GM06990 (cell line): ENCODE measurements around the gene MYRFL.
"Not testable (repeated sequence)": the region's sequence is repeated elsewhere in the genome, so short reads cannot be mapped to it uniquely, and the experiment has no call there.

ENCODE experiments used
- DNase-seq: peaks from one replicate; pipeline ENCODE4 v3.0.0-alpha.2; 2011; ENCODE audit not compliant: insufficient read length; ENCODE audit errors: extremely low read depth
- H3K27me3 ChIP-seq: replicated peaks from 2 replicates; pipeline ENCODE4 v1.6.0; 2011; ENCODE audit warnings: low read length; ENCODE audit not compliant: control insufficient read depth, insufficient read depth
- H3K36me3 ChIP-seq: 2 replicates; pipeline ENCODE4 v1.5.1; 2011; ENCODE audit warnings: low read length; ENCODE audit not compliant: control insufficient read depth, insufficient read depth
- H3K4me3 ChIP-seq: replicated peaks from 2 replicates; pipeline ENCODE4 v1.5.1; 2011; ENCODE audit warnings: low read depth, mild to moderate bottlenecking, control low read depth, low read length
- CTCF ChIP-seq: IDR thresholded peaks from 2 replicates; pipeline ENCODE4 v1.5.1; 2011; ENCODE audit warnings: low read length, control low read depth, mild to moderate bottlenecking, inconsistent platforms; ENCODE audit not compliant: insufficient read depth, poor library complexity, severe bottlenecking

The MYRFL gene

GRCh38 chr12:69988481-69989321, 163.7 kb downstream of the MYRFL start:
- no peaks in the 10 kb centered on the region for H3K36me3 ChIP-seq
- no peak for TF ChIP-seq CTCF
- no peaks in the 10 kb centered on the region for H3K27me3 ChIP-seq
- H3K4me3 ChIP-seq, result no peak overlapping the region
- DNase-seq, result no peak

GRCh38 chr12:69991690-69992288, 166.8 kb downstream of the MYRFL start:
- Histone ChIP-seq H3K27me3 (no peaks in the 10 kb centered on the region), H3K36me3 (no peaks in the 10 kb centered on the region), H3K4me3 (no peak overlapping the region)
- TF ChIP-seq CTCF, result no peak
- DNase-seq, result no peak

GRCh38 chr12:69993433-69993832, 168.4 kb downstream of the MYRFL start:
- DNase-seq, result no peak
- no peaks in the 10 kb centered on the region for H3K36me3 ChIP-seq
- no peak for TF ChIP-seq CTCF
- H3K27me3 ChIP-seq, result no peaks in the 10 kb centered on the region
- no peak overlapping the region for H3K4me3 ChIP-seq

GRCh38 chr12:69994086-69994485, 169.1 kb downstream of the MYRFL start:
- not testable (repeated sequence) for H3K4me3 ChIP-seq, H3K27me3 ChIP-seq, H3K36me3 ChIP-seq, DNase-seq

- no peaks in the 10 kb centered on the region for H3K36me3 ChIP-seq
- no peak overlapping the region for H3K4me3 ChIP-seq
- no peak for DNase-seq
- no peak for TF ChIP-seq CTCF
- H3K27me3 ChIP-seq, result no peaks in the 10 kb centered on the region
Observed at GRCh38 chr12:69994724-69995173, 169.7 kb downstream of the MYRFL start.

- no peak overlapping the region for H3K4me3 ChIP-seq
- no peaks in the 10 kb centered on the region for H3K36me3 ChIP-seq
- DNase-seq, result no peak
- no peaks in the 10 kb centered on the region for H3K27me3 ChIP-seq
- TF ChIP-seq CTCF, result no peak
Observed at GRCh38 chr12:69996241-69996640, 171.2 kb downstream of the MYRFL start.
